ENCODE measurements around the gene TRAF1.

TRAF1 gene

GRCh38 chr9:120918931-120919842 is 7.4 kb downstream of the TRAF1 start:
- H4K20me1 ChIP-seq (ENCODE audit: insufficient read depth, low read length, poor library complexity, severe bottlenecking): no peaks in the 10 kb centered on the region
- no peak overlapping the region for H2AFZ ChIP-seq (ENCODE audit: low read length)
- no peaks in the 10 kb centered on the region for H3F3A ChIP-seq (ENCODE audit: low read depth)
- H3K79me2 ChIP-seq (ENCODE audit: insufficient read depth, low read length): no peaks in the 10 kb centered on the region
- no peak overlapping the region for H3K4me2 ChIP-seq (ENCODE audit: low read depth, low read length, poor library complexity, severe bottlenecking)
- H3K9ac ChIP-seq (ENCODE audit: low read depth, low read length, poor library complexity, severe bottlenecking): no peak overlapping the region
- H3K9me2 ChIP-seq (replicated peaks; ENCODE audit: low read depth, low read length): no peaks in the 10 kb centered on the region
- H3K9me3 ChIP-seq (ENCODE audit: insufficient read depth, low read depth, low read length): no peaks in the 10 kb centered on the region
- no peak overlapping the region for H3K4me3 ChIP-seq (ENCODE audit: low read length, poor library complexity, severe bottlenecking)
- TF ChIP-seq CTCF (conservative IDR thresholded peaks at IDR 0.05; ENCODE audit: low read length): no peak
- TF ChIP-seq EZH2phosphoT487 (IDR thresholded peaks at IDR 0.05; ENCODE audit: borderline replicate concordance): no peak
- H3K36me3 ChIP-seq (ENCODE audit: insufficient read depth, low read length): no peaks in the 10 kb centered on the region
- no peaks in the 10 kb centered on the region for H3K27me3 ChIP-seq (ENCODE audit: insufficient read depth, low read length, poor library complexity, severe bottlenecking)
- peaks cover 40% of the 10 kb centered on the region for H3K4me1 ChIP-seq (ENCODE audit: insufficient read depth, low read length, poor library complexity, severe bottlenecking)

- Histone ChIP-seq H3K36me3 (ENCODE audit: insufficient read depth, low read length) (no peaks in the 10 kb centered on the region), H2AFZ (ENCODE audit: low read length) (no peak overlapping the region)
Observed at GRCh38 chr9:120917929-120918762, 8.4 kb downstream of the TRAF1 start.

More at GRCh38 chr9:120917929-120918762, 8.4 kb downstream of the TRAF1 start:
- Histone ChIP-seq H3K9ac (ENCODE audit: low read depth, low read length, poor library complexity, severe bottlenecking) (no peak overlapping the region), H3K4me1 (ENCODE audit: insufficient read depth, low read length, poor library complexity, severe bottlenecking) (peaks cover 40% of the 10 kb centered on the region), H3F3A (ENCODE audit: low read depth) (no peaks in the 10 kb centered on the region), H3K9me2 (replicated peaks; ENCODE audit: low read depth, low read length) (no peaks in the 10 kb centered on the region), H4K20me1 (ENCODE audit: insufficient read depth, low read length, poor library complexity, severe bottlenecking) (no peaks in the 10 kb centered on the region), H3K79me2 (ENCODE audit: insufficient read depth, low read length) (no peaks in the 10 kb centered on the region), H3K27me3 (ENCODE audit: insufficient read depth, low read length, poor library complexity, severe bottlenecking) (no peaks in the 10 kb centered on the region), H3K4me3 (ENCODE audit: low read length, poor library complexity, severe bottlenecking) (no peak overlapping the region), H3K4me2 (ENCODE audit: low read depth, low read length, poor library complexity, severe bottlenecking) (no peak overlapping the region), H3K9me3 (ENCODE audit: insufficient read depth, low read depth, low read length) (no peaks in the 10 kb centered on the region)
- no peak for TF ChIP-seq EZH2phosphoT487 (IDR thresholded peaks at IDR 0.05; ENCODE audit: borderline replicate concordance)
- no peak for TF ChIP-seq CTCF (conservative IDR thresholded peaks at IDR 0.05; ENCODE audit: low read length)
